DMS 273 treated with DMSO at 0.1 percent for 48 hours (cell line): ENCODE results near the gene GDPD4.

Experiments
- DNase-seq: peaks from one replicate; lab custom pipeline; 2025; lab: John Stamatoyannopoulos, UW

Gene GDPD4

DNA sequence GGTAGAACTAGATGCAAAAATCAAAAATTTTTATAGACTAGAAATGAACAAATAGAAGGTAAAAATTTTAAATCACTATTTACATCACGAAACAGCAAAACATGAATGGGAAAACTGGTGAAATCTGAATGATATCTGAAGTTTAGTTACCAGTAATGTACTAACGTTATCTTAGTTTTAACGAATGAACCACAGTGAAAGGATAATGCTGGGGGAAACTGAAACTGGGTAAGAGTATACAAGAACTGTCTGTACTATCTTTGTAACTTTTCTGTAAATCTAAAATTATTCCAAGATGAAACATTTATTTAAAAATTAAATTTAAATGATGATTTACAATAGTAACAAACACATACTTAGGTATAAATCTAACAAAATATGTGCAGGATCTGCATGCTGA lies 7.4 kb downstream of the GDPD4 start:
- DNase-seq: no peak

DNA sequence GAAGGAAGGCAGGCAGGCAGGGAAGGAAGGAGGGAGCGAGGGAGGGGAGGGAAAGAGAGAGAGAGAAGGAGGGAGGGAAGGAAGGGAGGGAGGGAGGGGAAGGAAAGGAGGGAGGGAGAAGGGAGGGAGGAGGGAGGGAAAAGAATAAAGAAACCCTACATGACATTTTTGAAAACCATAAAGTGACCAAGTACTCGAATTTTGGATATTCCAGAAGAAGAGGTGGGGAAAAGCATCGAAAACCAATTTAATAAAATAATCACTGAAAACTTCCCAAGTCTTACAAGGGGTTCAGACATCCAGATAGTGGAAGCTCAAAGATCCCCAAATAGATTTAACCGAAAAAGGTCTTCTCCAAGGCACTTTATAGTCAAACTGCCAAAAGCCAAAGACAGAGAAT lies 11.7 kb downstream of the GDPD4 start:
- no peak for DNase-seq

DNA sequence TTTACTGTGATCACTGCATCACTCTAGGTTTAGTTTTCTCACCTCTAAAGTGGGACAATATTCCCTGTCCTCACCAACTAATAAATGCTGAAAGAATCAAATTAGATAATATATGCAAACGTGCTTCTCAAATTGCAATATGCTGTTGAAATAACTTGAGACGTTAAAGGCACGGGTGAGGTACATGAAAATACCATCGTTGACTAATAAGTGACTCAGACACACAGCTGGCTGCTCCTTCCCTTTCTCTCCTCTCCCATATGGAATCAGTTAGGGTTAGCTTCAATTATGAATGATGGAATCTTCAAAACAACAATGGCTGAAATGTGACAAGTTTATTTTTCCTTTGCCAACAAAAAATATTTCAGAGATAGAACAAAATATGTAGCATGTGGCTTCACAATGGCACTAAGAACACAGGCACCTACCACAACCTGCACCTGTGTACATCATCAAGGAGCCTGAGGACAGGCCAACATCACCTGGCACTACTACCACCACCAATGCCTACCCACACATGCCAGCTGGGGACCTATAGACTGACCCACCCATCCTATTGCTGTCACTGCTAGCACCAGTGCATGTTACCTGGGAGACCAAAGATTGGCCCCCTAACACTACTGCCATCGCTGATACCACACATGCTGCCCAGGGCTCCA lies 13.7 kb downstream of the GDPD4 start:
- no peak for DNase-seq

DNA sequence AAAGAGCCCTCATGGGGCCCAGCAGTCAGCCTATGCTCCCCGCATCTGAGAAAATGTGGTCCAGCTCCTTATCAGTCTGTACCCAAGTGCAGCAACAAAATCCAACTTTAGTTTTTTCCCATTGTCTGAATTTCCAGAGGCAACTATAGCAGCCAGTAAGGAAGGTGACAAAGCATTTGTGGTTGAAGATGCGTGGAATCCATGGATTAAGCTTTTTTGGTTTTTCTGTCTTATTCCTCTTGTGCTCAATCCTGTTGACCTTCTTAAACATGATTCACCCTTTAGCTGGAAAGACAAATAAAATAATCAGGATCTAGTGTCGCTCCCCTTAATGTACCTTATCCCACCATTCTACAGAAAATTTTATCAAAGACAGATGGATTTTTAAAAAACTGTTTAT lies 14.3 kb downstream of the GDPD4 start:
- DNase-seq: no peak

DNA sequence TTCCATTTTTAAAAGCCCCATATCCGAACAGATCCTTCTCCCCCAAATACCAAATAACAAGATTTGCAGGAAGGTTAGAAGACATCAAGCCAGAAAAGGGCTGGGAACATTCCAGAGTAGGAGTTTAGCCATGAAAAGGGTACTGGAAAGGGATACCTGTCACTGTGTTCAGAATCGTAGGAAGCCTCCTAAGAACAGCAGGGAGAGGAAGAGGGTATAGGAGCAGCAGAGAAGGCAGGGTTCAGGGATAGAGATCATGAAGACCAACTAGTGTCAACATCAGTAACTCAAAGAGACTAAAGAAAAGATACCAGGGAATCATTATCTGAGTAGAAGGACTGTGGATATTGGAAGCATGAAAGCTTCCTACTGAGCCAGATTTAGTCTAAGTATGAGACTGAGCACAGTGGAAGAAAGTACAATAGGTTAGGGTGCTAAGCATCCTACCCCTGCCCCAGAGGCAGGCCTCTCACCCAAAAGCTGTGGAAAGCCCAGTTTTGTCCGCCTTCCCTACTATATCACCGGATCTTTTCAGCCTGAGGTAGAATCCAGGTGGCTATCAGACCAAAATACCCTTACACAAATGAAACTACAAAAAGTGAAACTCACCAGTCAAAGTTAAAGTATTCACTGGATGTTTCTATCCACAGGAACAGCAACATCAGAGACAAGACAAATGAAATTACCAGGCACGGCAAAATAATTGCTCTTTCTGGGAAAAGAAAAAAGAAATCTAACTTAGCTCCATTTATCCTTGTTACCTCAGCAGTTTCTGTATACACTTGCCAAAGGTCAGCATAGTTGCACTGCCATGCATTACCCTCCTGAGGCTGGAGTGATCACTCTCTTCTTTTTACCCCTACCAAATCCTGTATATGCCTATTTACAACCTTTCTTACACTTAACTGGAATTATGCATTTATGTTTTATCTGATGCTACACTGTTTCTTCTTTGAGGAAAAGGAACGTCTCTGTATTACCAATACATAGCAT lies 16.7 kb downstream of the GDPD4 start:
- no peak for DNase-seq

DNA sequence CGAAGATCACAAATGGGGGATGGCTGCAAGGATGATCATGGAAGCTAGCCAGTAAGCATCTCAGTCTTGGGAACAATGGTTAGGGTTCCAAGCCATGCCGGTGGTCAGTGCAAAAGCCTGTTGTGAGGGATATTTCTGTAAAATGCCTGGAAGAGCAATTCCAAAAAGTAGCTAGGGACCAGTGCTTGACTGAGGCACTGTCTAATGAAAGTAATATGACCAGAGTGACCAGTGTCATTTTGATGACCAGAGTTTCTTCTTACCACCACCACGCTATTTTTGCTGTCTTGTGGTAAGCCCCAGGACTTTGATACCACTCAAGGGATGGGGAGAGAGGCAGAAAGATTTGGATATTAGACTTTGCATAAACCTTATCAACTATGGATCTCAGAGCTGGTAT lies 18.4 kb downstream of the GDPD4 start:
- no peak for DNase-seq

- DNase-seq: no peak
Measured at GRCh38 chr11:77278595-77279506, 22.6 kb downstream of the GDPD4 start.

GRCh38 chr11:77276271-77276670 lies 25.2 kb downstream of the GDPD4 start:
- DNase-seq: no peak

DNA sequence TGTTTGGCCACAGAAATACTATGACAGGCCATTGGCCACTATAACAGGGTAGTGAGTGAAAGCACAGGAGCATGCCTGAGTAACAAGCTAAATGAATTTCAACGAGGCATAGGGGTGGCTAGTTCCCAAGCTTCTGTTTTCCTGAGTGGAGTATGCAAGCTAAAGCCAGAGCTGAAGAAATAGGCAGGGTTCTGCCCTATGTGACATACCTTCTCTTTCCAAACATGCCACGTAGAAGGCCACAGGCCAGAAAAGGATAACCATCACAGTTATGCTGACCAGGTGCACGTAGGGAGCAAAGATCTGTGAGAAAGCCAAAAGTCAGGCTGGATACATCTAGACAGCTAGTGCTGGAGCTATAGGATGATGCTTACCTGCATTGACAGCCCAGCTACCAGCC lies 30.6 kb downstream of the GDPD4 start:
- no peak for DNase-seq

- DNase-seq: no peak
Measured at GRCh38 chr11:77269484-77270123, 31.9 kb downstream of the GDPD4 start.

GRCh38 chr11:77267962-77268361 lies 33.5 kb downstream of the GDPD4 start:
- DNase-seq: no peak

GRCh38 chr11:77266766-77267165 lies 34.7 kb downstream of the GDPD4 start:
- no peak for DNase-seq

- DNase-seq: no peak
Measured at GRCh38 chr11:77262803-77263202, 38.7 kb downstream of the GDPD4 start.

GRCh38 chr11:77259641-77260040 lies 41.8 kb downstream of the GDPD4 start:
- no peak for DNase-seq

DNA sequence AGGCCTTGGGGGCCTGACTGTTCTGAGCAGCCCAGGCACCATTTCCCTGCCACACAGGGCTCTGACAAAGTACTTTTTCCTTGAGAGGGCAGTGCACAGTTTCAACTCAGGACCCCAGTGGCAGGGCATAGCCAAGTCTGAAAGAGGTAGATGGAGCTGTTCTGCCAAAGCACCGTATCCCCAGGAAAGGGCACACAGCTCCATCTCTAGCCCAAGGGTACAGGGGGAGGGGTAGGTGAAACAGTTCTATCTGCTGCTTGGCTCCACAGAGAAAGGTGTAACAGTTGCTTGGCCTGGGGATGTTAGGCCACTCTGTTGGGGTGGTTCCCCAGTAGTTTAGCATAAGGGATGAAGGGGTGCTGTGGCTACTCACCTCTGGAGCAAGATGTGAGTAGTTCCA lies 47.8 kb downstream of the GDPD4 start:
- no peak for DNase-seq

DNA sequence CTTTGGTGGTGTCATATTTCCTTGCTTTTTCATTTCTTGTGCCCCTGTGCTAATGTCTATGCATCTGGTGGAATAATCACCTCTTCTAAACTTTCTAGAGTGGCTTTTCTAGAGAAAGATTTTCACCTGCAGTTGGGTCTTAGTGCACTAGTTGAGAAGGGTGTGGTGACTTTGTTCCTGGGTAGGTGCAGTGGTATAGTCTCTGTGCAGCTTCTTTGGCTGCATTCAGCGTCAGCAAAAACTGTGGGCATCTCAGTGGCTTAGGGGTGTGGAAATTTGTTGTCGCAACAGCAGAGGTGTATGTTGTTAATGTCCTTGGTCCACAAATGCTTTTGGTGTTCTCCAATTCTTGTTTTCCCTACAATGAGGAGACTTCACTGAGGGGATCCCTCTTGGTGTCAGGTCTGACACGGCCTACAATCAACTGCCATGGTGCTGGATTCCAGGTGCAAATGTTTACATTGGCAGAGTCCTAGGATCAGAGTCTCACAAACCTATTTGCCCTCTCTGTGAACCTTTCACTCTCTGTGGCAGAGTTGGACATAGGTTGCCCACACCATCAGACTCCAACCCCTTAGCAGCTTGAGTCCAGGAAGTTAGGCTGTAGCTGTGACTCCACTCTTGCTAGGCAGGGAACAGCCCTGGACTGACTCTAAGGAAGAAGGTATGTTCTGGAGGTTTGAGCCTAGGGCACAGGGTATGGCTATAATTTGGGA lies 48.8 kb downstream of the GDPD4 start:
- DNase-seq: no peak

GRCh38 chr11:77250881-77251640 lies 50.4 kb downstream of the GDPD4 start:
- DNase-seq: no peak

GRCh38 chr11:77249427-77249826 lies 52.1 kb downstream of the GDPD4 start:
- no peak for DNase-seq

- no peak for DNase-seq
Measured at GRCh38 chr11:77244277-77245027, 57.0 kb downstream of the GDPD4 start.

DNA sequence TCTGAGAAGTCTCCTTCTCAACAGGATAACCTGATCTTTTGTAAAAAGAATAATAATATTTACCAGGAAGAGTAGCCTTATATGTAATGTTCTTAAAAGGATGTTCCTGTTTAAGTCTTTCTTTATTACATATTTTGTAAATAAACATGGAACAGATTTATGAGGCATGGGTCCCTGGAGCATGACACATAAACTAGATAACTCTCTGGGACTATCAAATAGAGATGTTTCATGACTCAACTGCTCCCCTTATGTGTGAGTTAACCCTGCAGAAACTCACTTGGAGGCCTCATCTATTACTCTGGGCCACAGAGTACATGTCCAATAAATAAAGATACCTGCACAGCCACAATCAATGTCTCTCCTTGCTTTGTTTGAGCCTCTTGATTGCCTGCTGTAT lies 64.6 kb downstream of the GDPD4 start:
- DNase-seq: no peak
